ENCODE measurements around the gene TBC1D8.

DNA sequence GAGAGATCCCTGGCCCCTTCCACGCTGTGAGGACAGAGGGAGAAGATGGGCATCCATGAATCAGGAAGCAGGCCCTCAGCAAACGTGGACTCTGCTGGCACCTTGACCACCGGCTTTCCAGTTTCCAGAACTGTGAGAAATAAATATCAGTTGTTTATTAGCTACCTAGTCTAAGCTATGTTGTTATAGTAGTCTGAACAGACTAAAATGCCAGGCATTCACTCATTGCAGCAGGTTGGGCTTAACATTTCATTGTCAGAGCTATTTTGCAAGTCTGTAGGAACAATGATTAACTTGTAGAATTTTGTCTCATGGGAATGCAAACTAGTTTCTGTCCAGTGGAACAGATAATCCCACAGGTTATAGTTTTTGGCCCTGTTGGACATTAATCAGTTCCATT is 24.8 kb upstream of the TBC1D8 start:
- TF ChIP-seq RFX5 (IDR thresholded peaks at IDR 0.05; ENCODE audit: borderline replicate concordance, low read depth, low read length) (no peak), POLR2A (IDR thresholded peaks at IDR 0.05; ENCODE audit: control extremely low read depth in 1 of 2, low read depth in 2 of 2, low read length in 2 of 2) (no peak), HDAC6 (IDR thresholded peaks at IDR 0.05; ENCODE audit: low read depth, low read length) (no peak), CBX8 (IDR thresholded peaks at IDR 0.05; ENCODE audit: borderline replicate concordance, low read depth, low read length) (no peak), TAF7 (optimal IDR thresholded peaks at IDR 0.05; ENCODE audit: borderline replicate concordance, low read depth, low read length) (no peak), SIN3A (conservative IDR thresholded peaks at IDR 0.05 in 1 of 2, IDR thresholded peaks at IDR 0.05 in 1 of 2; ENCODE audit: low read depth in 1 of 2, low read length in 2 of 2) (no peak)
- TF ChIP-seq, protein P1, sequence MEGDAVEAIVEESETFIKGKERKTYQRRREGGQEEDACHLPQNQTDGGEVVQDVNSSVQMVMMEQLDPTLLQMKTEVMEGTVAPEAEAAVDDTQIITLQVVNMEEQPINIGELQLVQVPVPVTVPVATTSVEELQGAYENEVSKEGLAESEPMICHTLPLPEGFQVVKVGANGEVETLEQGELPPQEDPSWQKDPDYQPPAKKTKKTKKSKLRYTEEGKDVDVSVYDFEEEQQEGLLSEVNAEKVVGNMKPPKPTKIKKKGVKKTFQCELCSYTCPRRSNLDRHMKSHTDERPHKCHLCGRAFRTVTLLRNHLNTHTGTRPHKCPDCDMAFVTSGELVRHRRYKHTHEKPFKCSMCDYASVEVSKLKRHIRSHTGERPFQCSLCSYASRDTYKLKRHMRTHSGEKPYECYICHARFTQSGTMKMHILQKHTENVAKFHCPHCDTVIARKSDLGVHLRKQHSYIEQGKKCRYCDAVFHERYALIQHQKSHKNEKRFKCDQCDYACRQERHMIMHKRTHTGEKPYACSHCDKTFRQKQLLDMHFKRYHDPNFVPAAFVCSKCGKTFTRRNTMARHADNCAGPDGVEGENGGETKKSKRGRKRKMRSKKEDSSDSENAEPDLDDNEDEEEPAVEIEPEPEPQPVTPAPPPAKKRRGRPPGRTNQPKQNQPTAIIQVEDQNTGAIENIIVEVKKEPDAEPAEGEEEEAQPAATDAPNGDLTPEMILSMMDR (IDR thresholded peaks at IDR 0.05; ENCODE audit: control extremely low read depth in 1 of 3, insufficient read depth in 1 of 3, low read depth in 1 of 3, low read length in 3 of 3) = no peak
